Stimulated activated CD8-positive, alpha-beta memory T cell treated with anti-CD3 and anti-CD28 coated beads, Interleukin-7, amount 100 ng/mL, for 48 hours (primary cell): Measurements from ENCODE around the gene SULT1B1.

Experiments
- DNase-seq, 2 donors: peaks; one replicate each; pipeline ENCODE4 v3.0.0-alpha.2; 2020; ENCODE audit warnings: low read depth in 1 of 2; ENCODE audit errors: extremely low read depth in 1 of 2

SULT1B1 gene

GRCh38 chr4:69701696-69702095 is 58.7 kb downstream of the SULT1B1 start:
- DNase-seq: no peak

GRCh38 chr4:69697536-69698242 is 62.7 kb downstream of the SULT1B1 start:
- DNase-seq: no peak

GRCh38 chr4:69689599-69689998 is 70.8 kb downstream of the SULT1B1 start:
- DNase-seq: no peak

GRCh38 chr4:69684804-69685203 is 75.6 kb downstream of the SULT1B1 start:
- no peak for DNase-seq
